Uterus (tissue), 2 donors: ENCODE results near the gene IKBKE.

Source experiments
- CTCF ChIP-seq, 4 experiments: fragments of 200-600 bp in 2 of 4; fragments of 450-650 bp in 2 of 4; sonication (generic) in 2 of 4; IDR thresholded peaks; one replicate each; pipeline ENCODE4 v1.5.1; 2016 to 2019; ENCODE audit warnings: antibody characterized with exemption in 4 of 4, mild to moderate bottlenecking in 2 of 4, moderate library complexity in 1 of 4
- POLR2A ChIP-seq, 2 donors: fragments of 450-650 bp; IDR thresholded peaks; one replicate each; pipeline ENCODE4 v1.6.1; 2016; ENCODE audit warnings: antibody characterized with exemption in 2 of 2, mild to moderate bottlenecking in 1 of 2, moderate library complexity in 1 of 2

- TF ChIP-seq CTCF (IDR thresholded peaks at IDR 0.05) (no peak), POLR2A (IDR thresholded peaks at IDR 0.05) (no peak)
Measured at GRCh38 chr1:206486995-206487788, 16.9 kb downstream of the IKBKE start.
